Parathyroid adenoma (tissue), 2 donors: ENCODE results near the gene ZNF263.

Experiments used
- H2AFZ ChIP-seq: fragments of 300-600 bp; sonication (generic); one replicate; pipeline ENCODE4 v1.7.0; 2017; ENCODE audit warnings: antibody characterized with exemption, mild to moderate bottlenecking
- H3K27ac ChIP-seq: fragments of 300-600 bp; sonication (generic); one replicate; pipeline ENCODE4 v1.7.0; 2017
- H3K27me3 ChIP-seq: fragments of 300-600 bp; sonication (generic); one replicate; pipeline ENCODE4 v1.7.0; 2017; ENCODE audit warnings: low read length; ENCODE audit not compliant: control insufficient read depth, insufficient read depth
- H3K36me3 ChIP-seq: fragments of 300-600 bp; sonication (generic); one replicate; pipeline ENCODE4 v1.7.0; 2017; ENCODE audit warnings: low read length; ENCODE audit not compliant: control insufficient read depth, insufficient read depth
- H3K4me1 ChIP-seq: fragments of 300-600 bp; sonication (generic); one replicate; pipeline ENCODE4 v1.7.0; 2017; ENCODE audit warnings: control low read depth
- H3K4me2 ChIP-seq: fragments of 300-600 bp; sonication (generic); one replicate; pipeline ENCODE4 v1.7.0; 2017; ENCODE audit warnings: low read length
- H3K4me3 ChIP-seq: fragments of 300-600 bp; sonication (generic); one replicate; pipeline ENCODE4 v1.7.0; 2017; ENCODE audit warnings: low read depth, low read length
- H3K79me2 ChIP-seq: fragments of 300-600 bp; sonication (generic); one replicate; pipeline ENCODE4 v1.7.0; 2017; ENCODE audit warnings: control low read depth
- H3K9ac ChIP-seq: fragments of 300-600 bp; sonication (generic); one replicate; pipeline ENCODE4 v1.7.0; 2017; ENCODE audit warnings: mild to moderate bottlenecking
- H3K9me3 ChIP-seq: fragments of 300-600 bp; sonication (generic); one replicate; pipeline ENCODE4 v1.7.0; 2017; ENCODE audit warnings: low read length; ENCODE audit not compliant: control insufficient read depth
- CTCF ChIP-seq: fragments of 300-600 bp; sonication (generic); IDR thresholded peaks from one replicate; pipeline ENCODE4 v1.7.0; 2017; ENCODE audit warnings: antibody characterized with exemption, mild to moderate bottlenecking
- donor health status: primary hyperparathyroidism.

ZNF263 gene

GRCh38 chr16:3328104-3328503 is 44.8 kb downstream of the ZNF263 start:
- Histone ChIP-seq H3K9ac (no peak overlapping the region), H3K4me2 (no peak overlapping the region), H3K36me3 (no peaks in the 10 kb centered on the region), H3K9me3 (no peaks in the 10 kb centered on the region), H3K4me3 (no peak overlapping the region), H3K27ac (no peak overlapping the region), H3K27me3 (no peaks in the 10 kb centered on the region), H3K79me2 (no peaks in the 10 kb centered on the region), H3K4me1 (no peaks in the 10 kb centered on the region), H2AFZ (no peak overlapping the region)
- no peak for TF ChIP-seq CTCF

GRCh38 chr16:3328643-3329042 is 45.4 kb downstream of the ZNF263 start:
- no peaks in the 10 kb centered on the region for H3K27me3 ChIP-seq
- no peaks in the 10 kb centered on the region for H3K4me1 ChIP-seq
- no peaks in the 10 kb centered on the region for H3K79me2 ChIP-seq
- H3K4me3 ChIP-seq, result no peak overlapping the region
- H3K27ac ChIP-seq, result no peak overlapping the region
- H3K9ac ChIP-seq, result no peak overlapping the region
- H2AFZ ChIP-seq, result no peak overlapping the region
- H3K36me3 ChIP-seq, result no peaks in the 10 kb centered on the region
- no peak overlapping the region for H3K4me2 ChIP-seq
- no peak for TF ChIP-seq CTCF
- no peaks in the 10 kb centered on the region for H3K9me3 ChIP-seq
